HAP-1 (cell line): ENCODE data around the gene IBTK.
"Not testable (repeated sequence)": the region's sequence is repeated elsewhere in the genome, so short reads cannot be mapped to it uniquely, and the experiment has no call there.

Source experiments
- DNase-seq, 2 experiments: peaks; one replicate each; pipeline ENCODE4 v3.0.0-alpha.2; 2016 to 2020; ENCODE audit warnings: low spot score in 2 of 2
- H3K27me3 ChIP-seq: fragments of 250-450 bp; sonication (Bioruptor Pico); 2 replicates; pipeline ENCODE4 v1.5.1; 2020; ENCODE audit warnings: low read depth, mild to moderate bottlenecking, moderate library complexity
- H3K36me3 ChIP-seq: fragments of 250-450 bp; sonication (Bioruptor Pico); replicated peaks from 2 replicates; pipeline ENCODE4 v1.5.1; 2020; ENCODE audit warnings: mild to moderate bottlenecking
- H3K4me1 ChIP-seq: fragments of 250-450 bp; sonication (Bioruptor Pico); 2 replicates; pipeline ENCODE4 v1.5.1; 2020; ENCODE audit warnings: mild to moderate bottlenecking
- H3K4me3 ChIP-seq: fragments of 250-450 bp; sonication (Bioruptor Pico); 2 replicates; pipeline ENCODE4 v1.5.1; 2020; ENCODE audit warnings: mild to moderate bottlenecking, moderate library complexity
- H3K9me3 ChIP-seq: fragments of 250-450 bp; sonication (Bioruptor Pico); 2 replicates; pipeline ENCODE4 v1.5.1; 2020; ENCODE audit warnings: mild to moderate bottlenecking, moderate library complexity
- in situ Hi-C: fragments of 300-500 bp; cut with MboI; formaldehyde crosslinking; loops from 3 replicates; pipeline ENCODE4 v1.14.3; 2020; ENCODE audit warnings: low sequenced_read_pairs, inconsistent platforms, mixed read lengths

Gene IBTK

DNA sequence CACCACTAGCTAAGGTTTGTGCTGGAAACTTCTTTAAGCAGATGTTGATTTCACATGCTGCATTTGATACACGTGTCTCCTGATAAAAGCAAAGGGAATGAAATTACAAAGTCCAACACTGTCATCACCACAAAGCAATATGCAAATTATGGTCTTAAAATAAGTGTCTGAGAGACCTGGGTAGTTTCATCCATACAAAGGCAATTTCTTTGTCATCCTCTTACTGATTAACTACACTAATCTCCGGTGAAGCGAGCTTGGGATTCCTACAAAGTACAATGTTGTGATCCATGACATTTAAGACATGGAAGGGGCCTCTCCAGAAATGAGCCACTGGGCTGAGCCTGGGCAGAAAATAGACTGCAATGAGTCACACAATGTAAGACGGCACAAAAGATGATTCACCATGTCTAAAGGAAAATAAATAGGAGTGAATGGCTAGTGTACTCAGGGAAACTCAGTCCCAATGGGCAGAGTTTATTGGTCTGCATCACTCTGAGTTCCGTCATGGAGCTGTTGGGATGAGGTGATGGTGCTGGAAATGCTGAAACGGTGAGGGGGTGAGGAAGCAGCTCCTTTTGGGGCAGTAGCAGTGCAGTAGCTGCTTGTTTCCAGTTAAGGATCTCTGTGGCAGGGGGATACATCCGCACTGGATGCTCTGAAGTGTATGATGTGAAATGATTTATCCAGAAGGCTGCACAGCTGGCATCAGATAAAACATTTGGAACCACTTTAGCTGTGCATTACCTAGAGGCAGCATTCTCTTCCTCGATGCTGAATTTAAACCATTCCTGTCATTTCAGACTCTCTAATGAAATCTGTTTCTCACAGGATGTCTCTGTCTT, 103.3 kb downstream of the IBTK start:
- Histone ChIP-seq H3K36me3 (no peaks in the 10 kb centered on the region), H3K4me1 (no peaks in the 10 kb centered on the region; the same call in 1 of the 2 replicates), H3K27me3 (no peaks in the 10 kb centered on the region), H3K9me3 (no peaks in the 10 kb centered on the region), H3K4me3 (no peak overlapping the region)
- in situ Hi-C loops = no loop called here
- peak; percentile 6 to 14 for DNase-seq

DNA sequence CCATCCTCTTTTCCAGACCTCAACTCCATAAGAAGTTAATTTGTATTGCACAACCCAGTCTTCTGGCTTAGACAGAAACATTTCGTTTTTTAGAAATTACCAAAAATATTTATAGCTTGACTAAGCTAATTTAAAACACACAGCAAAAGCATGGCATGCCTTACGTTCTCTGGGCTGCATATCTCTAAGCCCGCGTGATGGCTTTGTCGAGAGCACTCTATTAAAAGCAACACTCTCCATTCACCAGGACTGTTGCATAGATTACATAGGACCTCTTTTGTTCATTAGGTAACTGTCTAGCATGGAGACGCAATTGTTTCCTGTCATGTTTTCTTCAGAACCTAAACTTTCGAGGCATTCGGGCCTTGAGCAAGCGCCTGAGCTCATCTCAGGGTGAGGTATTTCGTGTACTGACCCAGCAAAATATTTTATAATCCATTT, 104.5 kb downstream of the IBTK start:
- Histone ChIP-seq H3K4me1 (no peaks in the 10 kb centered on the region; the same call in 1 of the 2 replicates), H3K27me3 (no peaks in the 10 kb centered on the region), H3K9me3 (no peaks in the 10 kb centered on the region), H3K36me3 (no peaks in the 10 kb centered on the region), H3K4me3 (no peak overlapping the region)
- in situ Hi-C loops = no loop called here
- DNase-seq = no peak

DNA sequence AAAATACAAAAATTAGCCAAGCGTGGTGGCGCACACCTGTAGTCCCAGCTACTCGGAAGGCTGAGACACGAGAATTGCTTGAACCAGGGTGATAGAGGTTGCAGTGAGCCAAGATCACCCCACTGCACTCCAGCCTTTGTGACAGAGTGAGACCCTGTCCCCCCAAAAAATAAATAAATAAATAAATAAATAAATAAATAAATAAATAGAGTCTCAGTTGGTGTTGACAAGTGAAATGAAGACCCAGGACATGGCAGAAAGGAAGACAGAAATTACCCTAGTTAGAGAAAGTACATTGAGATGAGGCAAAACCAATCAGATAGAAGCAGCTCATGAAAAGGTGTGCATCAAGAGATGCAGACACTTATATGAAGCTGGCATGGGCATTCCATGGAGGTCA, 105.0 kb downstream of the IBTK start:
- Histone ChIP-seq H3K9me3 (no peaks in the 10 kb centered on the region), H3K4me3 (no peak overlapping the region)
- in situ Hi-C loops = no loop called here

DNA sequence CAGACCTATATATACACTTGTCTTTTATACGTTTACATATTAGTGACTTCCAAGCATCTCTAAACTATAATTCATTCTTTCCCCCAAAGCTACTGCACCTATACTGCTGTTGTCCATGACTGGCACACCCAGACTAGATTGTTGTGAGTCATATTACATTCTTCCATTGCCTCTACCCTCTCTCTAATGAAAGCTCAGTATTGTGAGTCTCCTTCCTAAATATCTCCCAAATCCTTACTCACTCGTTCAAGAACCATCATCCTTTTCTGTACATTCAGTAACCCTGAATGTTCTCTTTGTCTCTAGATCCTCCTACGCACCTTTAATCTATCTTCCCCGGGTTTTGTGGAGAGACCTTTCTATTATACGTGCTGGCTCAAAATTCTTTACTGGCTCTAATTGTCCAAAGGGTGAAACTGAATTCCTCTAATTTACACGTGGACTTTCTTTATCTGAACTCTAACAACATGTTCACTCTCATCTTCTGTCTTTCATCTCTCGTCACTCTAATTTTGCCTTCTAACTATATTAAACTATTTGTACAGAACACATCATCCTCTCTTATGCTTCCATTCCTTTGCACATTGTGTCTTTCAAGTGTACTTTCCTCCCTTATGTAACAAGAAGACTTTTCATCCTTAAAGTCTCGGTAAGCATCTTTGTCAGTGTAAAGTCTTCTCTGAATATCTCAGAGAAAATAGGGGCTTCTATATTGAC, 109.3 kb downstream of the IBTK start:
- in situ Hi-C loops = no loop called here
- H3K4me3 ChIP-seq = no peak overlapping the region
- H3K27me3 ChIP-seq = no peaks in the 10 kb centered on the region
- H3K9me3 ChIP-seq = no peaks in the 10 kb centered on the region
- no peaks in the 10 kb centered on the region for H3K36me3 ChIP-seq
- H3K4me1 ChIP-seq = no peaks in the 10 kb centered on the region
- no peak for DNase-seq

More for the DNA sequence above, 105.0 kb downstream of the IBTK start:
- Histone ChIP-seq H3K27me3 (no peaks in the 10 kb centered on the region), H3K36me3 (no peaks in the 10 kb centered on the region), H3K4me1 (no peaks in the 10 kb centered on the region; the same call in 1 of the 2 replicates)
- no peak for DNase-seq

DNA sequence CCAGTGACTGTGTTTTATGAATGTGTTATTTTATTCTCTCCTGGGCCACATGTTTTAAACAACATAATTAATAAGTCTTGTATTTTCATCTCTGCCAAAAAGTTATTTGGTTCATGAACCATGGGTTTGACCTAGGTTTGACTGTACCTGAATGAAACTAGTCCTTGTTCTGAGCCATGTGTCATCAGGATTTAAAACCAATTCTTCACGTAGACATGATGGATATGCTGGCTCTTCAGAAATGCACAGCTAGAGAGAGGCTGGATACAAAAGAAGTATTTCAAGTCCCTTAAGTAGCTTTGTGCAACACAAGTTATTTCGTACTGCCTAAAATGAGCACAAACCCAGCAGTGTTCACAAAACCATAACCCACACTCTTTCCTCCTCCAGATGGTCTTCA, 116.1 kb downstream of the IBTK start:
- in situ Hi-C loops = no loop called here
- DNase-seq = no peak
- Histone ChIP-seq H3K9me3 (no peaks in the 10 kb centered on the region), H3K27me3 (no peaks in the 10 kb centered on the region), H3K4me3 (no peak overlapping the region), H3K36me3 (no peaks in the 10 kb centered on the region), H3K4me1 (no peaks in the 10 kb centered on the region)

DNA sequence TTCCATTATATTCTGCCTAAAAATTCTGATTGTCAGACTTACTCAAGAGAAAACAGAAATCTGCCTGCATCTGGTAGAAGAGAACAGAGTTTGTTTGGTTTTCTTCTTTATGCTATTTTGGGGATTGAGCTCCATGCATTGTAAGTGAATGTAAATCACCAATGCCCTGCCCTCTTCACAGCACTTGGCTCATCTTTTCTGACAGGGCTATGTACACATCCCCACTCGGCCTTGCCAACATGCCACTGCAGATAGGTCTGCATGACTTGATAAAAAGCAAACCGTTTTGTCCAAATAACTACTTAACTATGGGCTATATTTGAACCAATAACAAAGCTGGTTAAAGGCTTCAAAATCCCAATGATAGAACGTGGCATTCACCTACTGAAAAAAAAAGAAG, 117.7 kb downstream of the IBTK start:
- no peaks in the 10 kb centered on the region for H3K27me3 ChIP-seq
- in situ Hi-C loops = no loop called here
- no peaks in the 10 kb centered on the region for H3K4me1 ChIP-seq

DNA sequence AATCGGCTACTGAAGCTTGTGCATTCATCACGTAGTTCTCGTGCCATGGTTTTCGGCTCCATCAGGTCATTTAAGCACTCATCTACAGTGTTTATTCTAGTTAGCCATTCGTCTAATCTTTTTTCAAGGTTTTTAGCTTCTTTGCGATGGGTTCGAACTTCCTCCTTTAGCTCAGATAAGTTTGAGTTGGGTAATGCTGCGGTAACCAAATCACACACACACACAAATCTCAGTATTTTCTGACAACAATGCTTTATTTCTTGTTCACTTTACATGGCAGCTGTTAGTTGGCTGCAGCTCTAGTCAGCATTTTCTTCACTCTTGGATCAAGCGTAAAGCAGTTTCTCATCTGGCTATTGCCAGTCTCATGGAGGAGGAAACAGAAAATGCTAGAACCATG, 118.6 kb downstream of the IBTK start:
- DNase-seq, H3K4me3 ChIP-seq, H3K27me3 ChIP-seq, in situ Hi-C loops, H3K9me3 ChIP-seq, H3K36me3 ChIP-seq, H3K4me1 ChIP-seq: not testable (repeated sequence)

More for the DNA sequence above, 117.7 kb downstream of the IBTK start:
- Histone ChIP-seq H3K36me3 (no peaks in the 10 kb centered on the region), H3K4me3 (no peak overlapping the region), H3K9me3 (no peaks in the 10 kb centered on the region)
- DNase-seq = no peak

DNA sequence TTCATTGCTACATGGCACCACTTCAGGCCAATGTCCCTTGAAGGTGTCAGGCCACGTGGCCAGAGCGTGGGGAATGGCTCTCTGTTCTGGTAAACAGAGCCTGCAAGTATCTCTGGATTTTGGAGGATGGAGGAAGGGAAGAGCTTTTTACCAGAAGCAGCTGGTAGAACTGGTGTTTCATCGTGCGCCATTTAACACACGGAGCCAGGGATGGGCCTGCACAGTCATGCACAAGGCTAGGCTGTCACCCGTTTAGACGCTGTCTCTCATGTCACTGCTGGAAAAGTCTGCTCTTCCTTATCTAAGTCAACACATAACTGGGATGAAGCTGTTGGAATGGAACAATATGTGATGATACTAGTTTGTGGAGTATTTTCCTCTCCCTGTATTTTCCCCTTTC, 123.9 kb downstream of the IBTK start:
- no peak overlapping the region for H3K4me3 ChIP-seq
- in situ Hi-C loops = no loop called here

More for the DNA sequence above, 123.9 kb downstream of the IBTK start:
- Histone ChIP-seq H3K9me3 (no peaks in the 10 kb centered on the region), H3K4me1 (no peaks in the 10 kb centered on the region), H3K27me3 (no peaks in the 10 kb centered on the region), H3K36me3 (no peaks in the 10 kb centered on the region)
- DNase-seq = no peak
